ENCODE measurements around the gene DDIT4.
"Not testable (repeated sequence)": the region's sequence is repeated elsewhere in the genome, so short reads cannot be mapped to it uniquely, and the experiment has no call there.

- TF ChIP-seq, protein P1, sequence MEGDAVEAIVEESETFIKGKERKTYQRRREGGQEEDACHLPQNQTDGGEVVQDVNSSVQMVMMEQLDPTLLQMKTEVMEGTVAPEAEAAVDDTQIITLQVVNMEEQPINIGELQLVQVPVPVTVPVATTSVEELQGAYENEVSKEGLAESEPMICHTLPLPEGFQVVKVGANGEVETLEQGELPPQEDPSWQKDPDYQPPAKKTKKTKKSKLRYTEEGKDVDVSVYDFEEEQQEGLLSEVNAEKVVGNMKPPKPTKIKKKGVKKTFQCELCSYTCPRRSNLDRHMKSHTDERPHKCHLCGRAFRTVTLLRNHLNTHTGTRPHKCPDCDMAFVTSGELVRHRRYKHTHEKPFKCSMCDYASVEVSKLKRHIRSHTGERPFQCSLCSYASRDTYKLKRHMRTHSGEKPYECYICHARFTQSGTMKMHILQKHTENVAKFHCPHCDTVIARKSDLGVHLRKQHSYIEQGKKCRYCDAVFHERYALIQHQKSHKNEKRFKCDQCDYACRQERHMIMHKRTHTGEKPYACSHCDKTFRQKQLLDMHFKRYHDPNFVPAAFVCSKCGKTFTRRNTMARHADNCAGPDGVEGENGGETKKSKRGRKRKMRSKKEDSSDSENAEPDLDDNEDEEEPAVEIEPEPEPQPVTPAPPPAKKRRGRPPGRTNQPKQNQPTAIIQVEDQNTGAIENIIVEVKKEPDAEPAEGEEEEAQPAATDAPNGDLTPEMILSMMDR (IDR thresholded peaks at IDR 0.05) = not testable (repeated sequence)
- TF ChIP-seq POLR2A (IDR thresholded peaks at IDR 0.05) = not testable (repeated sequence)
Measured at GRCh38 chr10:72224191-72224590, 49.5 kb upstream of the DDIT4 start.

Measured in testis (tissue), 2 donors.